GM12864 (cell line): ENCODE results near the gene FMNL3.

Source experiments
- DNase-seq: peaks from one replicate; pipeline ENCODE4 v3.0.0-alpha.2; 2011; ENCODE audit warnings: low read depth
- H3K4me3 ChIP-seq: 2 replicates; pipeline ENCODE4 v1.5.1; 2011; ENCODE audit warnings: mild to moderate bottlenecking, low read depth, low read length, control low read depth
- CTCF ChIP-seq: IDR thresholded peaks from 2 replicates; pipeline ENCODE4 v1.5.1; 2011; ENCODE audit warnings: low read depth, mild to moderate bottlenecking, moderate library complexity, low read length, control low read depth, inconsistent platforms; ENCODE audit errors: missing control alignments

Gene FMNL3

GRCh38 chr12:49655595-49656236 is 51.5 kb downstream of the FMNL3 start:
- DNase-seq, result no peak
- TF ChIP-seq CTCF, result no peak
- no peak overlapping the region for H3K4me3 ChIP-seq

- TF ChIP-seq CTCF, result no peak
- no peak overlapping the region for H3K4me3 ChIP-seq
- no peak for DNase-seq
Observed at GRCh38 chr12:49654715-49655114, 52.5 kb downstream of the FMNL3 start.

GRCh38 chr12:49652921-49653520 is 54.2 kb downstream of the FMNL3 start:
- no peak overlapping the region for H3K4me3 ChIP-seq
- no peak for TF ChIP-seq CTCF
- DNase-seq, result no peak

GRCh38 chr12:49651855-49652254 is 55.4 kb downstream of the FMNL3 start:
- H3K4me3 ChIP-seq, result no peak overlapping the region
- no peak for TF ChIP-seq CTCF
- no peak for DNase-seq

GRCh38 chr12:49649892-49650291 is 57.3 kb downstream of the FMNL3 start:
- TF ChIP-seq CTCF, result no peak
- no peak overlapping the region for H3K4me3 ChIP-seq
- no peak for DNase-seq

GRCh38 chr12:49649445-49649844 is 57.8 kb downstream of the FMNL3 start:
- no peak for DNase-seq
- TF ChIP-seq CTCF, result no peak
- no peak overlapping the region for H3K4me3 ChIP-seq

GRCh38 chr12:49648712-49649003 is 58.5 kb downstream of the FMNL3 start:
- no peak for DNase-seq
- H3K4me3 ChIP-seq, result no peak overlapping the region
- TF ChIP-seq CTCF, result no peak
